SK-N-SH (cell line): Measurements from ENCODE around the gene EVI5. TPM values are rescaled to one million over a fixed set of nuclear protein-coding genes. Genes with fewer than 3 reads are reported as not detected.
A peak's percentile ranks its signal among the peaks of the same experiment; 100 is the strongest.

ENCODE experiments used
- CTCF ChIA-PET: fragments of 300-600, 350-600 bp; formaldehyde crosslinking; extraction: SDS; loops from one replicate; lab custom pipeline; 2021; lab: Yijun Ruan, JAX
- POLR2A ChIA-PET: fragments of 350-600 bp; sonication (Branson Sonifier 250); formaldehyde crosslinking; extraction: SDS; loops from one replicate; lab custom pipeline; 2020; ENCODE audit warnings: antibody characterized with exemption, inconsistent platforms; lab: Yijun Ruan, JAX
- DNase-seq: peaks from one replicate; pipeline ENCODE4 v3.0.0; 2012
- H2AFZ ChIP-seq: fragments of 200-600 bp; sonication (generic); 2 replicates; pipeline ENCODE4 v1.8.1; 2016; ENCODE audit warnings: antibody characterized with exemption, mild to moderate bottlenecking, low read depth
- H3F3A ChIP-seq: fragments of 200-600 bp; sonication (generic); replicated peaks from 2 replicates; pipeline ENCODE3; 2016; ENCODE audit warnings: antibody characterized with exemption, mild to moderate bottlenecking; ENCODE audit not compliant: insufficient read depth
- H3K27ac ChIP-seq, 2 experiments: fragments of 200-500 bp in 1 of 2; fragments of 200-600 bp in 1 of 2; sonication (Bioruptor generic) in 1 of 2; sonication (generic), shearing (Covaris generic) in 1 of 2; 2 replicates each; pipeline versions ENCODE4 v1.5.1 to v1.6.1; 2014 to 2016; ENCODE audit warnings: low read depth in 2 of 2, inconsistent platforms in 1 of 2, low read length in 1 of 2, mild to moderate bottlenecking in 1 of 2, mixed read lengths in 1 of 2
- H3K27me3 ChIP-seq: fragments of 200-600 bp; sonication (generic), shearing (Covaris generic); 2 replicates; pipeline ENCODE4 v1.6.1; 2016; ENCODE audit warnings: mixed run types; ENCODE audit not compliant: insufficient read depth
- H3K36me3 ChIP-seq, 2 experiments: fragments of 200-500 bp in 1 of 2; fragments of 200-600 bp in 1 of 2; sonication (Bioruptor generic) in 1 of 2; sonication (generic) in 1 of 2; replicated peaks in 1 of 2; 2 replicates each; pipeline versions ENCODE3 to v1.5.1; 2014 to 2016; ENCODE audit warnings: low read length in 1 of 2, mild to moderate bottlenecking in 1 of 2; ENCODE audit not compliant: insufficient read depth in 2 of 2, control insufficient read depth in 1 of 2
- H3K4me1 ChIP-seq, 2 experiments: fragments of 200-500 bp in 1 of 2; fragments of 200-600 bp in 1 of 2; sonication (Bioruptor generic) in 1 of 2; sonication (generic), shearing (Covaris generic) in 1 of 2; 2 replicates each; pipeline versions ENCODE4 v1.5.1 to v1.6.1; 2014 to 2016; ENCODE audit warnings: low read depth in 1 of 2, low read length in 1 of 2, mixed run types in 1 of 2; ENCODE audit not compliant: insufficient read depth in 2 of 2, control insufficient read depth in 1 of 2
- H3K4me2 ChIP-seq: fragments of 200-600 bp; sonication (generic), shearing (Covaris generic); 2 replicates; pipeline ENCODE4 v1.6.1; 2017; ENCODE audit warnings: mixed run types
- H3K4me3 ChIP-seq, 2 experiments: fragments of 200-500 bp in 1 of 2; fragments of 200-600 bp in 1 of 2; sonication (Bioruptor generic) in 1 of 2; sonication (generic), shearing (Covaris generic) in 1 of 2; 2 replicates each; pipeline versions ENCODE4 v1.5.1 to v1.8.1; 2014 to 2016; ENCODE audit warnings: low read depth in 2 of 2, inconsistent platforms in 1 of 2, low read length in 1 of 2, mild to moderate bottlenecking in 1 of 2, mixed read lengths in 1 of 2, moderate library complexity in 1 of 2
- H3K79me2 ChIP-seq: fragments of 200-600 bp; sonication (generic); 2 replicates; pipeline ENCODE4 v1.8.1; 2017; ENCODE audit warnings: mild to moderate bottlenecking; ENCODE audit not compliant: insufficient read depth
- H3K9ac ChIP-seq: fragments of 200-600 bp; sonication (generic); 2 replicates; pipeline ENCODE4 v1.6.1; 2017; ENCODE audit warnings: mixed run types
- H3K9me2 ChIP-seq: fragments of 200-600 bp; sonication (generic); 2 replicates; pipeline ENCODE4 v1.6.1; 2017; ENCODE audit warnings: mixed run types
- H3K9me3 ChIP-seq: fragments of 200-600 bp; sonication (generic); 2 replicates; pipeline ENCODE4 v1.6.1; 2017; ENCODE audit warnings: mixed run types, mild to moderate bottlenecking, moderate library complexity
- H4K20me1 ChIP-seq: fragments of 200-600 bp; sonication (generic); 2 replicates; pipeline ENCODE4 v1.6.1; 2017; ENCODE audit warnings: mild to moderate bottlenecking, mixed run types; ENCODE audit not compliant: insufficient read depth
- CHD2 ChIP-seq: fragments of 150-350 bp; IDR thresholded peaks from 2 replicates; pipeline ENCODE4 v1.6.1; 2018; ENCODE audit warnings: low read length; ENCODE audit not compliant: partially characterized antibody
- CTCF ChIP-seq: fragments of 200-600 bp; sonication (generic); IDR thresholded peaks from 2 replicates; pipeline ENCODE4 v1.6.1; 2017; ENCODE audit warnings: antibody characterized with exemption, mild to moderate bottlenecking, moderate library complexity
- EP300 ChIP-seq, 2 experiments: IDR thresholded peaks; 2 replicates each; pipeline versions ENCODE4 v1.4.0 to v1.6.1; 2012; ENCODE audit warnings: borderline replicate concordance in 1 of 2, low read depth in 1 of 2, low read length in 1 of 2
- MAX ChIP-seq: IDR thresholded peaks from 2 replicates; pipeline ENCODE4 v1.4.0; 2012; ENCODE audit warnings: low read depth
- MXI1 ChIP-seq: IDR thresholded peaks from 2 replicates; pipeline ENCODE4 v1.6.1; 2012; ENCODE audit warnings: mild to moderate bottlenecking, low read depth, low read length, improper control_type of control experiment
- RAD21 ChIP-seq: IDR thresholded peaks from 2 replicates; pipeline ENCODE4 v1.6.1; 2012; ENCODE audit warnings: mild to moderate bottlenecking, low read length
- RFX5 ChIP-seq: IDR thresholded peaks from 2 replicates; pipeline ENCODE4 v1.6.1; 2012; ENCODE audit warnings: mild to moderate bottlenecking, improper control_type of control experiment, low read length
- RXRA ChIP-seq: IDR thresholded peaks from 2 replicates; pipeline ENCODE4 v1.4.0; 2012; ENCODE audit warnings: low read depth, mild to moderate bottlenecking, borderline replicate concordance
- SMC3 ChIP-seq: IDR thresholded peaks from 2 replicates; pipeline ENCODE4 v1.6.1; 2012; ENCODE audit warnings: low read depth, low read length, improper control_type of control experiment
- TEAD4 ChIP-seq: IDR thresholded peaks from 2 replicates; pipeline ENCODE4 v1.4.0; 2012; ENCODE audit warnings: mild to moderate bottlenecking, borderline replicate concordance; ENCODE audit not compliant: insufficient read depth
- ZBTB33 ChIP-seq: IDR thresholded peaks from 2 replicates; pipeline ENCODE4 v1.4.0; 2012; ENCODE audit warnings: low read depth, borderline replicate concordance
- WGBS: methylation state at CpG from one replicate; pipeline ENCODE4 v1.1.6; 2017; ENCODE audit warnings: low lambda C conversion rate; 5-methylcytosine and 5-hydroxymethylcytosine counted together
- polyA plus RNA-seq, 3 experiments: library from polyadenylated mRNA; depleted of rRNA; stranded (reverse); fragments of >200 nt; gene quantifications; 2 replicates each; pipeline ENCODE4 v1.2.3, GENCODE V29; 2012

Gene EVI5
- polyA plus RNA-seq, 1 of the 3 experiments (the other 2 are of a cell fraction), result 5.7 TPM

- TF ChIP-seq CHD2, result no peak
- TF ChIP-seq MAX, result no peak
- TF ChIP-seq ZBTB33, result no peak
- no peak for TF ChIP-seq MXI1
- TF ChIP-seq RFX5, result no peak
- no peak for TF ChIP-seq TEAD4
- no peak for TF ChIP-seq EP300 (IDR thresholded peaks at IDR 0.05; ENCODE audit: borderline replicate concordance in 1 of 2, low read depth in 1 of 2, low read length in 1 of 2)
Observed at GRCh38 chr1:92820024-92820423, 35.1 kb upstream of the EVI5 start (continued).

- Histone ChIP-seq H3K27me3 (no peaks in the 10 kb centered on the region), H3K9ac (no peak overlapping the region), H2AFZ (no peak overlapping the region), H3K9me2 (no peaks in the 10 kb centered on the region), H3F3A (no peaks in the 10 kb centered on the region)
- CTCF ChIA-PET, result interaction anchor here (0.5 to 2.8 kb wide), 18 partner anchors 10 to 827 kb away, joined by 3 to 17 read pairs (median 4); partner anchors contain the start of genes EVI5 and RPL5
- 91% methylated on average over 3 of the region's 3 CpGs for WGBS
- peak; percentile 38 for DNase-seq
- no peak for TF ChIP-seq CHD2
- peak; percentile 53 for TF ChIP-seq SMC3
- TF ChIP-seq RXRA, result no peak
- peak; percentile 61 for TF ChIP-seq RAD21
- TF ChIP-seq CTCF, result peak; percentile 65
- TF ChIP-seq, all 33 proteins: peak for 3
- Histone ChIP-seq H3K4me1 (no peaks in the 10 kb centered on the region), H3K9me3 (no peaks in the 10 kb centered on the region), H3K79me2 (no peaks in the 10 kb centered on the region), H3K36me3 (no peaks in the 10 kb centered on the region), H3K4me2 (no peak overlapping the region), H4K20me1 (no peaks in the 10 kb centered on the region), H3K4me3 (no peak overlapping the region; a peak in 1 of 4 replicates), H3K27ac (no peak overlapping the region)
- POLR2A ChIA-PET, result interaction anchor here (1.8 kb wide), 1 partner anchor 14 kb away, joined by 8 read pairs; the partner anchor contains the start of gene RPL5
Observed at GRCh38 chr1:92817986-92818764, 33.3 kb upstream of the EVI5 start.
